ENCODE measurements around the gene CLPTM1L.

DNA sequence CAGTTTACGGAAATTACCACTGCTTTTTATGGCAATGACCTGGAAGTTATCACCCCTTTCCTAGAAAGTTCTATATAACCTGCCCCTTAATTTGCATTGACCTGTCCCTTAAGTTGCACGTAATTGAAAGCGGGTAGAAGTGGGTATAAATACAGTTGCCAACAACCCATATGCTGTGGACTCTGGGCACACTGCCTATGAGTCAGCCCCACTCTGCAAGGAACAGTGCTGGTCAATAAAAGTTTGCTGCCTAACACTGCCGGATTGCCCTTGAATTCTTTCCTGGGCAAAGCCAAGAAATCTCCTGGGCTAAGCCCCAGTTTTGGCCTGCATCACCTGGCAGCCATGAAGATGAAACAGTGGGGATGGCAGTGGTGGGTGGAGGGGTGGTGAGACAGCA lies 23.9 kb upstream of the CLPTM1L start:
- TF ChIP-seq POLR2A (IDR thresholded peaks at IDR 0.05), result no peak
- TF ChIP-seq CTCF (IDR thresholded peaks at IDR 0.05), result no peak
- no peak for TF ChIP-seq POLR2AphosphoS5 (IDR thresholded peaks at IDR 0.05)

Measured in breast epithelium (tissue), 3 donors.